Esophagus squamous epithelium (tissue), 5 donors: Measurements from ENCODE around the gene DNPEP. TPM values are rescaled to one million over a fixed set of nuclear protein-coding genes. Genes with fewer than 3 reads are reported as not detected.

ENCODE experiments used
- DNase-seq: peaks from one replicate; lab custom pipeline; 2025; lab: John Stamatoyannopoulos, UW
- H3K27ac ChIP-seq, 4 donors: fragments of 200-600 bp; sonication (generic); one replicate each; pipeline ENCODE4 v1.5.1; 2016 to 2019; ENCODE audit warnings: mild to moderate bottlenecking in 1 of 4
- H3K27me3 ChIP-seq, 4 donors: fragments of 200-600 bp; sonication (generic); 1 replicate in 3 of 4; 2 replicates in 1 of 4; pipeline versions ENCODE4 v1.5.1 to v1.6.0; 2017 to 2021; ENCODE audit warnings: antibody characterized with exemption in 1 of 4
- H3K36me3 ChIP-seq, 3 donors: fragments of 200-600 bp; sonication (generic); one replicate each; pipeline ENCODE4 v1.5.1; 2016 to 2019
- H3K4me1 ChIP-seq, 3 donors: fragments of 200-600 bp; sonication (generic); one replicate each; pipeline ENCODE4 v1.5.1; 2017 to 2019
- H3K4me3 ChIP-seq, 4 donors: fragments of 200-600 bp; sonication (generic); 1 replicate in 3 of 4; 2 replicates in 1 of 4; pipeline ENCODE4 v1.5.1; 2016 to 2019; ENCODE audit warnings: mild to moderate bottlenecking in 2 of 4, moderate library complexity in 1 of 4
- H3K9me3 ChIP-seq, 3 donors: fragments of 200-600 bp; sonication (generic); one replicate each; pipeline ENCODE4 v1.5.1; 2016 to 2019
- CTCF ChIP-seq, 6 experiments: fragments of 450-650 bp in 4 of 6; fragments of 200-600 bp in 2 of 6; sonication (generic) in 2 of 6; IDR thresholded peaks; one replicate each; pipeline ENCODE4 v1.5.1; 2016 to 2019; ENCODE audit warnings: antibody characterized with exemption in 6 of 6, mild to moderate bottlenecking in 4 of 6, moderate library complexity in 4 of 6
- POLR2A ChIP-seq, 4 donors: fragments of 450-650 bp; IDR thresholded peaks; one replicate each; pipeline ENCODE4 v1.6.1; 2017; ENCODE audit warnings: antibody characterized with exemption in 4 of 4, mild to moderate bottlenecking in 4 of 4, moderate library complexity in 3 of 4
- WGBS, 2 donors: methylation state at CpG; one replicate each; pipeline ENCODE4 v1.1.5; 2018; 5-methylcytosine and 5-hydroxymethylcytosine counted together
- intact Hi-C: fragments of 100-400 bp; cut with DNase I; formaldehyde crosslinking; loops from one replicate; pipeline ENCODE4 v1.15.0; 2022
- small RNA-seq, 4 donors: library from RNA; depleted of rRNA; stranded (forward); fragments of <200 nt; gene quantifications; one replicate each; pipeline ENCODE3, GENCODE V24; 2016
- total RNA-seq, 4 donors: library from RNA; depleted of rRNA; stranded (reverse); fragments of >200 nt; gene quantifications; one replicate each; pipeline ENCODE4 v1.1.0, GENCODE V29; 2016
- donor health status: DM: yes; HTN: yes; CAD: no.

Gene DNPEP
- total RNA-seq, 4 donors from 2014 or later: 36.7 to 82.4 (median 39.5) TPM

GRCh38 chr2:219323434-219323833 is 64.3 kb downstream of the DNPEP start:
- no peak overlapping the region for H3K4me3 ChIP-seq
- intact Hi-C loops: no loop called here
- no peak overlapping the region for H3K27ac ChIP-seq
- 70% methylated on average over 4 of the region's 4 CpGs for WGBS, 2 donors
- H3K4me1 ChIP-seq: no peaks in the 10 kb centered on the region
- peaks cover 0 to 82% (median 0%) of the 10 kb centered on the region in 4 donors for H3K27me3 ChIP-seq
- H3K9me3 ChIP-seq: no peaks in the 10 kb centered on the region
- no peaks in the 10 kb centered on the region for H3K36me3 ChIP-seq
- DNase-seq: no peak
- TF ChIP-seq POLR2A (IDR thresholded peaks at IDR 0.05) (no peak), CTCF (IDR thresholded peaks at IDR 0.05) (no peak)

Small RNA genes within 50 kb of the gene (small RNA-seq; reads per million reads assigned to genes)
- 0 reads per million in 4 donors for gene AC053503.3

Other genes with a start within 250 kb of the DNPEP start
- 10 to 100 TPM in 2 of 4 donors, 1 to 10 TPM in 2; 6.3 to 14.3 (median 9.7) TPM for gene NHEJ1, start 227.1 kb downstream of the DNPEP start, total RNA-seq
- gene SLC23A3, start 217.9 kb downstream of the DNPEP start, total RNA-seq: 1 to 10 TPM in 2 of 4 donors, under 1 TPM in 2; 0.82 to 1.7 (median 1.3) TPM
- gene CNPPD1, start 211.0 kb downstream of the DNPEP start, total RNA-seq: 10 to 100 TPM; 35.3 to 49.8 (median 42.0) TPM
- gene RETREG2, start 209.6 kb downstream of the DNPEP start, total RNA-seq: 10 to 100 TPM; 31.0 to 58.7 (median 41.8) TPM
- 10 to 100 TPM; 34.6 to 49.9 (median 43.6) TPM for gene ZFAND2B, start 181.1 kb downstream of the DNPEP start, total RNA-seq
- gene ABCB6, start 169.0 kb downstream of the DNPEP start, total RNA-seq: 10 to 100 TPM; 22.1 to 45.3 (median 31.6) TPM
- gene ATG9A, start 158.3 kb downstream of the DNPEP start, total RNA-seq: 10 to 100 TPM; 37.8 to 55.1 (median 45.2) TPM
- gene ANKZF1, start 158.1 kb downstream of the DNPEP start, total RNA-seq: 10 to 100 TPM; 10.2 to 54.9 (median 27.6) TPM
- 1 to 10 TPM; 1.2 to 2.3 (median 1.7) TPM for gene GLB1L, start 142.5 kb downstream of the DNPEP start, total RNA-seq
- gene STK16, start 142.4 kb downstream of the DNPEP start, total RNA-seq: 10 to 100 TPM in 3 of 4 donors, 1 to 10 TPM in 1; 8.6 to 27.4 (median 19.3) TPM
- gene TUBA4B, start 134.7 kb downstream of the DNPEP start, total RNA-seq: not detected
- 100 to 1,000 TPM; 104 to 258 (median 169) TPM for gene TUBA4A, start 134.0 kb downstream of the DNPEP start, total RNA-seq
- 10 to 100 TPM; 30.3 to 72.6 (median 35.1) TPM for gene DNAJB2, start 108.5 kb downstream of the DNPEP start, total RNA-seq
- not detected for gene PTPRN, start 78.5 kb downstream of the DNPEP start, total RNA-seq
- not detected for gene RESP18, start 55.2 kb downstream of the DNPEP start, total RNA-seq
- 1,000 to 10,000 TPM in 1 of 4 donors, 100 to 1,000 TPM in 3; 120 to 2,698 (median 303) TPM for gene DES, start 30.5 kb upstream of the DNPEP start, total RNA-seq
- 10 to 100 TPM in 1 of 4 donors, 1 to 10 TPM in 3; 3.8 to 29.0 (median 5.0) TPM for gene SPEG, start 46.9 kb upstream of the DNPEP start, total RNA-seq
- 10 to 100 TPM; 18.1 to 31.1 (median 26.4) TPM for gene GMPPA, start 111.0 kb upstream of the DNPEP start, total RNA-seq
- gene ASIC4, start 126.6 kb upstream of the DNPEP start, total RNA-seq: not detected
- gene CHPF, start 155.9 kb upstream of the DNPEP start, total RNA-seq: 10 to 100 TPM; 40.4 to 56.6 (median 52.6) TPM
- under 1 TPM; 0.62 to 0.87 (median 0.78) TPM for gene TMEM198, start 156.1 kb upstream of the DNPEP start, total RNA-seq
- gene OBSL1, start 183.6 kb upstream of the DNPEP start, total RNA-seq: 10 to 100 TPM in 3 of 4 donors, 1 to 10 TPM in 1; 7.0 to 38.9 (median 16.0) TPM
- not detected for gene INHA, start 184.4 kb upstream of the DNPEP start, total RNA-seq
- gene STK11IP, start 209.9 kb upstream of the DNPEP start, total RNA-seq: 10 to 100 TPM; 12.3 to 21.3 (median 14.4) TPM
- gene SLC4A3, start 239.7 kb upstream of the DNPEP start, total RNA-seq: 1 to 10 TPM; 1.1 to 4.0 (median 2.2) TPM